Liver (tissue), 9 donors: ENCODE measurements around the gene SHC3. TPM values are rescaled to one million over a fixed set of nuclear protein-coding genes. Genes with fewer than 3 reads are reported as not detected.

Source experiments
- DNase-seq: peaks from one replicate; pipeline ENCODE4 v3.0.0-alpha.2; 2017; ENCODE audit warnings: low spot score
- H3K27ac ChIP-seq, 2 donors: one replicate each; pipeline ENCODE4 v1.7.0; 2013; ENCODE audit warnings: inconsistent platforms in 2 of 2, low read length in 2 of 2, control low read depth in 1 of 2, low read depth in 1 of 2, mild to moderate bottlenecking in 1 of 2
- H3K27me3 ChIP-seq, 4 donors: one replicate each; pipeline versions ENCODE4 v1.6.1 to v1.7.0; 2013; ENCODE audit warnings: low read length in 3 of 4, inconsistent platforms in 1 of 4, mild to moderate bottlenecking in 1 of 4, moderate library complexity in 1 of 4; ENCODE audit not compliant: control insufficient read depth in 4 of 4, insufficient read depth in 4 of 4
- H3K36me3 ChIP-seq, 4 donors: one replicate each; pipeline versions ENCODE4 v1.6.1 to v1.7.0; 2013; ENCODE audit warnings: low read length in 3 of 4, mild to moderate bottlenecking in 3 of 4, low read depth in 1 of 4, moderate library complexity in 1 of 4; ENCODE audit not compliant: control insufficient read depth in 4 of 4, insufficient read depth in 3 of 4
- H3K4me1 ChIP-seq, 4 donors: one replicate each; pipeline versions ENCODE4 v1.6.1 to v1.7.0; 2013; ENCODE audit warnings: low read length in 3 of 4, mild to moderate bottlenecking in 3 of 4, moderate library complexity in 1 of 4; ENCODE audit not compliant: control insufficient read depth in 4 of 4, insufficient read depth in 4 of 4
- H3K4me3 ChIP-seq, 3 donors: one replicate each; pipeline versions ENCODE4 v1.6.1 to v1.7.0; 2013; ENCODE audit warnings: low read length in 3 of 3, control low read depth in 1 of 3, low read depth in 1 of 3, mild to moderate bottlenecking in 1 of 3
- H3K9ac ChIP-seq, 2 donors: one replicate each; pipeline ENCODE4 v1.7.0; 2013; ENCODE audit warnings: low read length in 2 of 2, mild to moderate bottlenecking in 2 of 2, moderate library complexity in 2 of 2, control low read depth in 1 of 2, low read depth in 1 of 2
- H3K9me3 ChIP-seq, 4 donors: one replicate each; pipeline versions ENCODE4 v1.6.1 to v1.7.0; 2013; ENCODE audit warnings: low read length in 3 of 4; ENCODE audit not compliant: control insufficient read depth in 4 of 4
- ATF3 ChIP-seq: IDR thresholded peaks from 2 replicates; pipeline ENCODE4 v1.6.1; 2016; ENCODE audit warnings: antibody characterized with exemption
- CTCF ChIP-seq: fragments of 150-350 bp; IDR thresholded peaks from 2 replicates; pipeline ENCODE4 v1.5.1; 2017; ENCODE audit warnings: improper control_type of control experiment, low read depth, low read length; ENCODE audit not compliant: missing input control
- EGR1 ChIP-seq, 2 donors: IDR thresholded peaks; 2 replicates each; pipeline ENCODE4 v1.6.1; 2016 to 2018; ENCODE audit warnings: antibody characterized with exemption in 2 of 2, low read depth in 2 of 2
- FOXA1 ChIP-seq: IDR thresholded peaks from 2 replicates; pipeline ENCODE4 v1.6.1; 2016; ENCODE audit warnings: antibody characterized with exemption
- FOXA2 ChIP-seq: IDR thresholded peaks from 2 replicates; pipeline ENCODE4 v1.6.1; 2016; ENCODE audit warnings: antibody characterized with exemption
- GABPA ChIP-seq, 2 donors: IDR thresholded peaks in 1 of 2; conservative IDR thresholded peaks in 1 of 2; 2 replicates each; pipeline ENCODE4 v1.6.1; 2016; ENCODE audit warnings: antibody characterized with exemption in 2 of 2, mild to moderate bottlenecking in 1 of 2, moderate library complexity in 1 of 2
- HNF4A ChIP-seq, 2 donors: conservative IDR thresholded peaks; 2 replicates each; pipeline ENCODE4 v1.6.1; 2016; ENCODE audit warnings: antibody characterized with exemption in 2 of 2, mild to moderate bottlenecking in 2 of 2
- HNF4G ChIP-seq: IDR thresholded peaks from 2 replicates; pipeline ENCODE4 v1.6.1; 2016; ENCODE audit warnings: antibody characterized with exemption
- JUND ChIP-seq, 2 donors: IDR thresholded peaks; 2 replicates each; pipeline ENCODE4 v1.6.1; 2016; ENCODE audit warnings: antibody characterized with exemption in 2 of 2
- MAX ChIP-seq: IDR thresholded peaks from 2 replicates; pipeline ENCODE4 v1.6.1; 2016; ENCODE audit warnings: antibody characterized with exemption
- NR2F2 ChIP-seq: IDR thresholded peaks from 2 replicates; pipeline ENCODE4 v1.6.1; 2016; ENCODE audit warnings: antibody characterized with exemption
- RAD21 ChIP-seq, 2 donors: IDR thresholded peaks; 2 replicates each; pipeline ENCODE4 v1.6.1; 2016; ENCODE audit warnings: antibody characterized with exemption in 2 of 2, mild to moderate bottlenecking in 2 of 2
- REST ChIP-seq: IDR thresholded peaks from 2 replicates; pipeline ENCODE4 v1.6.1; 2016; ENCODE audit warnings: antibody characterized with exemption, mild to moderate bottlenecking
- RXRA ChIP-seq, 2 donors: IDR thresholded peaks; 2 replicates each; pipeline ENCODE4 v1.6.1; 2017 to 2018; ENCODE audit warnings: antibody characterized with exemption in 2 of 2, mild to moderate bottlenecking in 1 of 2
- SP1 ChIP-seq: IDR thresholded peaks from 2 replicates; pipeline ENCODE4 v1.6.1; 2018; ENCODE audit warnings: antibody characterized with exemption, mild to moderate bottlenecking
- TAF1 ChIP-seq: conservative IDR thresholded peaks from 2 replicates; pipeline ENCODE4 v1.6.1; 2016; ENCODE audit warnings: antibody characterized with exemption, mild to moderate bottlenecking
- YY1 ChIP-seq: IDR thresholded peaks from 2 replicates; pipeline ENCODE4 v1.6.1; 2016; ENCODE audit warnings: antibody characterized with exemption, mild to moderate bottlenecking
- ZBTB33 ChIP-seq: IDR thresholded peaks from 2 replicates; pipeline ENCODE4 v1.6.1; 2016; ENCODE audit warnings: antibody characterized with exemption
- WGBS: extraction: QIAGEN DNeasy Blood & Tissue Kit; methylation state at CpG from one replicate; pipeline ENCODE4 v1.1.7; 2013; 5-methylcytosine and 5-hydroxymethylcytosine counted together
- polyA plus RNA-seq, 2 donors: library from polyadenylated mRNA; stranded (reverse) in 1 of 2; unstranded in 1 of 2; fragments of 200-250 nt in 1 of 2; fragments of >200 nt in 1 of 2; fragmentation: Nextera tagmentation in 1 of 2; extraction: Ambion mirVana in 1 of 2; gene quantifications; one replicate each; pipeline versions ENCODE4 v1.2.1 to v1.2.3, GENCODE V29; 2013 to 2015
- total RNA-seq, 2 donors: library from RNA; depleted of rRNA; stranded (reverse); fragments of >200 nt; gene quantifications; one replicate each; pipeline ENCODE4 v1.2.3, GENCODE V29; 2014
- donor health status: healthy.
- donor health status: healthy.
- donor health status: healthy.
- donor health status: healthy.
- donor health status: healthy.

The SHC3 gene
- total and polyA plus RNA-seq, 4 donors, result 0.03 to 0.08 (median 0.04) TPM

GRCh38 chr9:88965473-88965872, 213.1 kb downstream of the SHC3 start:
- H3K27me3 ChIP-seq, result no peaks in the 10 kb centered on the region
- no peaks in the 10 kb centered on the region for H3K9me3 ChIP-seq
- no peak for DNase-seq
- no peak overlapping the region for H3K9ac ChIP-seq
- TF ChIP-seq HNF4G, result no peak
- no peak for TF ChIP-seq ZBTB33
- 92% methylated on average over 8 of the region's 8 CpGs for WGBS
- H3K27ac ChIP-seq, result no peak overlapping the region
- no peaks in the 10 kb centered on the region for H3K4me1 ChIP-seq
- H3K36me3 ChIP-seq, result no peaks in the 10 kb centered on the region
- no peak overlapping the region for H3K4me3 ChIP-seq

GRCh38 chr9:88960632-88961031, 218.0 kb downstream of the SHC3 start:
- no peak for TF ChIP-seq RXRA (IDR thresholded peaks at IDR 0.05)
- no peak for TF ChIP-seq RAD21 (IDR thresholded peaks at IDR 0.05)
- TF ChIP-seq MAX, result no peak
- TF ChIP-seq TAF1, result no peak
- TF ChIP-seq ATF3, result no peak
- no peak for TF ChIP-seq CTCF
- TF ChIP-seq EGR1 (IDR thresholded peaks at IDR 0.05; ENCODE audit: low read depth in 2 of 2), result no peak
- TF ChIP-seq YY1, result no peak
- no peak for TF ChIP-seq HNF4A (conservative IDR thresholded peaks at IDR 0.05)
- no peaks in the 10 kb centered on the region for H3K9me3 ChIP-seq
- no peak overlapping the region for H3K9ac ChIP-seq
- no peaks in the 10 kb centered on the region for H3K4me1 ChIP-seq
- H3K27me3 ChIP-seq, result no peaks in the 10 kb centered on the region
- no peak overlapping the region for H3K27ac ChIP-seq
- no peak overlapping the region for H3K4me3 ChIP-seq
- no peak for DNase-seq
- H3K36me3 ChIP-seq, result no peaks in the 10 kb centered on the region
- 73% methylated on average over 3 of the region's 3 CpGs for WGBS

- 82% methylated on average over 5 of the region's 5 CpGs for WGBS
- Histone ChIP-seq H3K27me3 (no peaks in the 10 kb centered on the region), H3K4me3 (no peak overlapping the region)
- no peak for TF ChIP-seq GABPA (IDR thresholded peaks at IDR 0.05 in 1 of 2, conservative IDR thresholded peaks at IDR 0.05 in 1 of 2)
- TF ChIP-seq EGR1 (IDR thresholded peaks at IDR 0.05; ENCODE audit: low read depth in 2 of 2), result no peak
- no peak for TF ChIP-seq REST
- no peak for TF ChIP-seq FOXA2
- TF ChIP-seq JUND (IDR thresholded peaks at IDR 0.05), result no peak
- TF ChIP-seq HNF4A (conservative IDR thresholded peaks at IDR 0.05), result no peak
- no peak for TF ChIP-seq ZBTB33
- no peak for TF ChIP-seq SP1
- no peak for TF ChIP-seq RAD21 (IDR thresholded peaks at IDR 0.05)
- no peak for TF ChIP-seq RXRA (IDR thresholded peaks at IDR 0.05)
- TF ChIP-seq FOXA1, result no peak
- TF ChIP-seq HNF4G, result no peak
- no peak for TF ChIP-seq TAF1
- TF ChIP-seq NR2F2, result no peak
Measured at GRCh38 chr9:88959727-88960469, 218.7 kb downstream of the SHC3 start.

More at GRCh38 chr9:88959727-88960469, 218.7 kb downstream of the SHC3 start:
- Histone ChIP-seq H3K9me3 (no peaks in the 10 kb centered on the region), H3K27ac (no peak overlapping the region), H3K36me3 (no peaks in the 10 kb centered on the region), H3K4me1 (no peaks in the 10 kb centered on the region), H3K9ac (no peak overlapping the region)
- no peak for DNase-seq
